Measurements from ENCODE around the gene ADAMTSL3.

Gene ADAMTSL3

DNA sequence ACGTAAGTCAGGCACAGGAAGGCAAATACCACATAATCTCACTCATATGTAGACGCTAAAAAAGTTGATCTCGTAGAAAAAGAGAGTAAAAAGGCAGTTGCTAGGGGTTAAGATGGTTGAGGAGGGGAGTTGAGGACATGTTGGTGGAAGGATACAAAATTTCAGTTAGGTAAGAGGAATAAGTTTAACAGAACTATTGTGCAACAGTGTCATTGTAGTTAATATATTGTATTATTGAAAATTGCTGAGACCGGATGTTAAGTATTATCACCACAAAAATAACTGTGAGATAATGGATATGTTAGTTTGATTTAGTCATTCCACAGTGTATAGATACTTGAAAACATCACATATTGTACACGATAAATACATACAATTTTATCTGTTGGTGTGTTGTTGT lies 139.1 kb downstream of the ADAMTSL3 start:
- Histone ChIP-seq H4K20me1 (ENCODE audit: control insufficient read depth, insufficient read depth, low read depth, low read length) (no peaks in the 10 kb centered on the region), H3K9me3 (ENCODE audit: control insufficient read depth, insufficient read depth, low read length) (no peaks in the 10 kb centered on the region), H3K4me2 (ENCODE audit: low read length) (no peak overlapping the region), H3K36me3 (ENCODE audit: control insufficient read depth, low read length) (no peaks in the 10 kb centered on the region), H3K27ac (ENCODE audit: low read depth, low read length) (no peak overlapping the region), H3K79me2 (ENCODE audit: control insufficient read depth, low read length) (no peaks in the 10 kb centered on the region), H3K9me2 (replicated peaks; ENCODE audit: control insufficient read depth, low read length) (no peaks in the 10 kb centered on the region), H3K27me3 (ENCODE audit: control insufficient read depth, low read length) (no peaks in the 10 kb centered on the region), H3K4me1 (ENCODE audit: control insufficient read depth, low read length) (no peaks in the 10 kb centered on the region), H3K4me3 (ENCODE audit: low read length) (no peak overlapping the region), H3F3A (ENCODE audit: control insufficient read depth, insufficient read depth) (no peaks in the 10 kb centered on the region)
- no peak for TF ChIP-seq EZH2phosphoT487 (IDR thresholded peaks at IDR 0.05; ENCODE audit: borderline replicate concordance, low read length)
- TF ChIP-seq CTCF (IDR thresholded peaks at IDR 0.05; ENCODE audit: low read depth, low read length, poor library complexity, severe bottlenecking) = no peak

DNA sequence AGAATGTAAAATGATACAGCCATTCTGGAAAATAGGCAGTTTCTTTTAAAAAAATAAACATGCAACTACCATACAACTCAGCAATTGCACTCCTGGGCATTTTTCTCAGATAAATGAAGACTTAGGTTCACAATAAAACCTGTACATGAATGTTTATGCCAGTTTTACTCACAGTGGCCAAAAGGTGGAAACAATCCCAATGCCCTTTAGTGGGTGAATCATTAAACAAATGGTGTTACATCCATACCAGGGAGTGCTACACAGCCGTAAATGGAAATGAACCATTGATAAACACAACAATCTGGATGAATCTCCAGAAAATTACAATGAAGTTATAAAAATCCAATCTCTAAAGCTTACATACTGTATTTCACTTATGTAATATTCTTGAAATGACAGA lies 140.3 kb downstream of the ADAMTSL3 start:
- Histone ChIP-seq H3K27me3 (ENCODE audit: control insufficient read depth, low read length) (no peaks in the 10 kb centered on the region), H3K4me1 (ENCODE audit: control insufficient read depth, low read length) (no peaks in the 10 kb centered on the region), H4K20me1 (ENCODE audit: control insufficient read depth, insufficient read depth, low read depth, low read length) (no peaks in the 10 kb centered on the region), H3K27ac (ENCODE audit: low read depth, low read length) (no peak overlapping the region), H3K4me2 (ENCODE audit: low read length) (no peak overlapping the region), H3K79me2 (ENCODE audit: control insufficient read depth, low read length) (no peaks in the 10 kb centered on the region), H3K4me3 (ENCODE audit: low read length) (no peak overlapping the region), H3K9me2 (replicated peaks; ENCODE audit: control insufficient read depth, low read length) (no peaks in the 10 kb centered on the region), H3K36me3 (ENCODE audit: control insufficient read depth, low read length) (no peaks in the 10 kb centered on the region), H3K9me3 (ENCODE audit: control insufficient read depth, insufficient read depth, low read length) (no peaks in the 10 kb centered on the region), H3F3A (ENCODE audit: control insufficient read depth, insufficient read depth) (no peaks in the 10 kb centered on the region)
- TF ChIP-seq CTCF (IDR thresholded peaks at IDR 0.05; ENCODE audit: low read depth, low read length, poor library complexity, severe bottlenecking) (no peak), EZH2phosphoT487 (IDR thresholded peaks at IDR 0.05; ENCODE audit: borderline replicate concordance, low read length) (no peak)

- Histone ChIP-seq H3K4me1 (ENCODE audit: control insufficient read depth, low read length) (no peaks in the 10 kb centered on the region), H3K9me3 (ENCODE audit: control insufficient read depth, insufficient read depth, low read length) (no peaks in the 10 kb centered on the region), H3F3A (ENCODE audit: control insufficient read depth, insufficient read depth) (no peaks in the 10 kb centered on the region), H3K36me3 (ENCODE audit: control insufficient read depth, low read length) (no peaks in the 10 kb centered on the region), H3K27ac (ENCODE audit: low read depth, low read length) (no peak overlapping the region), H3K27me3 (ENCODE audit: control insufficient read depth, low read length) (no peaks in the 10 kb centered on the region), H3K4me3 (ENCODE audit: low read length) (no peak overlapping the region), H3K79me2 (ENCODE audit: control insufficient read depth, low read length) (no peaks in the 10 kb centered on the region), H3K9me2 (replicated peaks; ENCODE audit: control insufficient read depth, low read length) (no peaks in the 10 kb centered on the region), H4K20me1 (ENCODE audit: control insufficient read depth, insufficient read depth, low read depth, low read length) (no peaks in the 10 kb centered on the region), H3K4me2 (ENCODE audit: low read length) (no peak overlapping the region)
- TF ChIP-seq CTCF (IDR thresholded peaks at IDR 0.05; ENCODE audit: low read depth, low read length, poor library complexity, severe bottlenecking) = no peak
- TF ChIP-seq EZH2phosphoT487 (IDR thresholded peaks at IDR 0.05; ENCODE audit: borderline replicate concordance, low read length) = no peak
Measured at GRCh38 chr15:83809345-83809744, 155.4 kb downstream of the ADAMTSL3 start.

DNA sequence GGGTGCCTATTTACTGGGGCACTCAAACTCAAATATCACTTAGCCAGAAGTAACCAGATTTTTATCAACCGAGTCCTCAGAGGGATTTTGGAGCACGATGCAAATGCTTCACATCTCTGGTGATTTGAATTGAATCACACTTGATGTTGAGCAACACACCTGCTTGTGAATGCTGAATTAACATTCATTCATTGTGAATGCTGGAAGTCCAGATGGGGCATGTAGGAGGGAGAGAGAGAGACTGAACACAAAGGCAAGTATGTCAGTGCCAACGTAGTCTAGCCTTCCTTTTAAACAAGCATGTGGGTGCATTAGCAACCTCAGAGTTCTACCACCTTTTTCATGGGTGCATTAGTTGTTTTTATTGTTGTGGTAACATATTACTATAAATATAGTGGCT lies 156.2 kb downstream of the ADAMTSL3 start:
- Histone ChIP-seq H3K27me3 (ENCODE audit: control insufficient read depth, low read length) (no peaks in the 10 kb centered on the region), H3K27ac (ENCODE audit: low read depth, low read length) (no peak overlapping the region), H3K9me3 (ENCODE audit: control insufficient read depth, insufficient read depth, low read length) (no peaks in the 10 kb centered on the region), H4K20me1 (ENCODE audit: control insufficient read depth, insufficient read depth, low read depth, low read length) (no peaks in the 10 kb centered on the region), H3K9me2 (replicated peaks; ENCODE audit: control insufficient read depth, low read length) (no peaks in the 10 kb centered on the region), H3F3A (ENCODE audit: control insufficient read depth, insufficient read depth) (no peaks in the 10 kb centered on the region), H3K4me1 (ENCODE audit: control insufficient read depth, low read length) (no peaks in the 10 kb centered on the region), H3K36me3 (ENCODE audit: control insufficient read depth, low read length) (no peaks in the 10 kb centered on the region), H3K4me3 (ENCODE audit: low read length) (no peak overlapping the region), H3K4me2 (ENCODE audit: low read length) (no peak overlapping the region), H3K79me2 (ENCODE audit: control insufficient read depth, low read length) (no peaks in the 10 kb centered on the region)
- TF ChIP-seq EZH2phosphoT487 (IDR thresholded peaks at IDR 0.05; ENCODE audit: borderline replicate concordance, low read length) (no peak), CTCF (IDR thresholded peaks at IDR 0.05; ENCODE audit: low read depth, low read length, poor library complexity, severe bottlenecking) (no peak)
